Measurements from ENCODE around the gene HYAL2.

Gene HYAL2

GRCh38 chr3:50302095-50303012 lies 20.2 kb downstream of the HYAL2 start:
- ChIA-PET CTCF (no interaction called here), POLR2A (ENCODE audit: low non-redundant PET) (no interaction called here)
- H3K27ac ChIP-seq = peak overlapping the region; percentile 93
- TF ChIP-seq CTCF (conservative IDR thresholded peaks at IDR 0.05; ENCODE audit: low read depth) = no peak
- DNase-seq (ENCODE audit: low spot score) = no peak

- no peak for DNase-seq (ENCODE audit: low spot score)
- CTCF ChIA-PET = no interaction called here
- POLR2A ChIA-PET (ENCODE audit: low non-redundant PET) = no interaction called here
- no peak for TF ChIP-seq CTCF (conservative IDR thresholded peaks at IDR 0.05; ENCODE audit: low read depth)
- H3K27ac ChIP-seq = peak overlapping the region; percentile 93
Observed at GRCh38 chr3:50300681-50301254, 21.8 kb downstream of the HYAL2 start.

GRCh38 chr3:50299929-50300680 lies 22.4 kb downstream of the HYAL2 start:
- ChIA-PET CTCF (interaction anchor here (0.6 to 0.7 kb wide), 2 partner anchors 21 to 40 kb away, joined by 3 to 4 read pairs; partner anchors contain the start of gene RASSF1), POLR2A (ENCODE audit: low non-redundant PET) (interaction anchor here (0.6 to 1.5 kb wide), 3 partner anchors 15 to 24 kb away, joined by 3 to 5 read pairs (median 3); no protein-coding TSS in a partner anchor)
- peak overlapping the region; percentile 93 for H3K27ac ChIP-seq
- TF ChIP-seq CTCF (conservative IDR thresholded peaks at IDR 0.05; ENCODE audit: low read depth) = no peak
- DNase-seq (ENCODE audit: low spot score) = no peak

GRCh38 chr3:50299638-50299928 lies 23.0 kb downstream of the HYAL2 start:
- no peak for DNase-seq (ENCODE audit: low spot score)
- CTCF ChIA-PET = interaction anchor here (0.6 to 0.7 kb wide), 2 partner anchors 22 to 41 kb away, joined by 3 to 4 read pairs; partner anchors contain the start of gene RASSF1
- no peak for TF ChIP-seq CTCF (conservative IDR thresholded peaks at IDR 0.05; ENCODE audit: low read depth)
- POLR2A ChIA-PET (ENCODE audit: low non-redundant PET) = interaction anchor here (0.6 to 1.5 kb wide), 3 partner anchors 16 to 24 kb away, joined by 3 to 5 read pairs (median 3); no protein-coding TSS in a partner anchor
- H3K27ac ChIP-seq = peak overlapping the region; percentile 93

GRCh38 chr3:50298836-50299637 lies 23.5 kb downstream of the HYAL2 start, which contains the start of the genes HYAL3 and NAA80:
TSS of gene HYAL3 (minus strand) at chr3:50299405. CDS start at chr3:50295602, 3,803 bp downstream.
TSS of gene NAA80 (minus strand) at chr3:50299405. CDS start at chr3:50297463, 1,942 bp downstream.
- TF ChIP-seq CTCF (conservative IDR thresholded peaks at IDR 0.05; ENCODE audit: low read depth) = peak; percentile 41
- H3K27ac ChIP-seq = peak within 1 kb of the TSS; percentile 93
- peak; percentile 98 for DNase-seq (ENCODE audit: low spot score)
- POLR2A ChIA-PET (ENCODE audit: low non-redundant PET) = interaction anchor here (0.6 to 1.5 kb wide), 3 partner anchors 16 to 25 kb away, joined by 3 to 5 read pairs (median 3); no protein-coding TSS in a partner anchor
- CTCF ChIA-PET = interaction anchor here (0.6 to 0.7 kb wide), 4 partner anchors 22 to 132 kb away, joined by 3 to 6 read pairs (median 4); partner anchors contain the start of gene RASSF1
